HG02943 (cell line): ENCODE results near the gene C10orf71.

Experiments used
- ATAC-seq: cut with Tn5 transposase; IDR thresholded peaks from one replicate; pipeline ENCODE4 v1.9.1; 2021; ENCODE audit warnings: mild to moderate bottlenecking, low read depth, moderate library complexity; ENCODE audit not compliant: unreplicated experiment

Gene C10orf71

GRCh38 chr10:49298983-49299815 lies at the start of gene C10orf71:
Gene C10orf71, plus strand, starts transcription at chr10:49299170. Its CDS starts 23,376 bp downstream, at chr10:49322546.
- no peak for ATAC-seq

GRCh38 chr10:49252313-49253034 lies 46.5 kb upstream of the C10orf71 start:
- no peak for ATAC-seq

GRCh38 chr10:49253340-49253906 lies 45.5 kb upstream of the C10orf71 start:
- no peak for ATAC-seq

- no peak for ATAC-seq
Measured at GRCh38 chr10:49254150-49254549, 44.8 kb upstream of the C10orf71 start.

- ATAC-seq, result no peak
Measured at GRCh38 chr10:49254556-49255318, 44.2 kb upstream of the C10orf71 start.

- no peak for ATAC-seq
Measured at GRCh38 chr10:49255883-49256282, 43.1 kb upstream of the C10orf71 start.

GRCh38 chr10:49257154-49257553 lies 41.8 kb upstream of the C10orf71 start:
- ATAC-seq, result no peak

GRCh38 chr10:49257626-49258349 lies 41.2 kb upstream of the C10orf71 start:
- ATAC-seq, result no peak

GRCh38 chr10:49258350-49258683 lies 40.7 kb upstream of the C10orf71 start:
- no peak for ATAC-seq

- no peak for ATAC-seq
Measured at GRCh38 chr10:49260644-49261296, 38.2 kb upstream of the C10orf71 start.

- no peak for ATAC-seq
Measured at GRCh38 chr10:49263591-49263990, 35.4 kb upstream of the C10orf71 start.

- no peak for ATAC-seq
Measured at GRCh38 chr10:49264177-49264677, 34.7 kb upstream of the C10orf71 start.

GRCh38 chr10:49265885-49266284 lies 33.1 kb upstream of the C10orf71 start:
- no peak for ATAC-seq

- ATAC-seq, result no peak
Measured at GRCh38 chr10:49268185-49268584, 30.8 kb upstream of the C10orf71 start.

- ATAC-seq, result no peak
Measured at GRCh38 chr10:49269523-49269922, 29.4 kb upstream of the C10orf71 start.

- no peak for ATAC-seq
Measured at GRCh38 chr10:49270565-49270964, 28.4 kb upstream of the C10orf71 start.

- ATAC-seq, result no peak
Measured at GRCh38 chr10:49271346-49271745, 27.6 kb upstream of the C10orf71 start.

GRCh38 chr10:49272251-49273081 lies 26.5 kb upstream of the C10orf71 start:
- ATAC-seq, result no peak

GRCh38 chr10:49273082-49273465 lies 25.9 kb upstream of the C10orf71 start:
- no peak for ATAC-seq
